ENCODE results near the gene DECR2. TPM values are rescaled to one million over a fixed set of nuclear protein-coding genes. Genes with fewer than 3 reads are reported as not detected.
"Not testable (repeated sequence)": the region's sequence is repeated elsewhere in the genome, so short reads cannot be mapped to it uniquely, and the experiment has no call there.

DECR2 gene
- total and polyA plus RNA-seq, 5 donors, result 8.6 to 14.6 (median 14.3) TPM

GRCh38 chr16:405548-406506 lies 4.1 kb downstream of the DECR2 start:
- no peak overlapping the region for H3K4me3 ChIP-seq (ENCODE audit: low read length)
- WGBS, result 90% methylated on average over 27 of the region's 27 CpGs

GRCh38 chr16:407253-407652 lies 5.6 kb downstream of the DECR2 start:
- 88% methylated on average over 16 of the region's 16 CpGs for WGBS
- Histone ChIP-seq H3K9me3 (ENCODE audit: control insufficient read depth, low read length) (no peaks in the 10 kb centered on the region), H3K4me1 (ENCODE audit: control insufficient read depth, insufficient read depth, low read length) (no peaks in the 10 kb centered on the region), H3K4me3 (ENCODE audit: low read length) (no peak overlapping the region), H3K27me3 (ENCODE audit: control insufficient read depth, insufficient read depth) (no peaks in the 10 kb centered on the region), H3K27ac (ENCODE audit: low read length) (no peak overlapping the region)
- intact Hi-C loops (cut with DNase I), result no loop called here
- ATAC-seq (no peak), DNase-seq (no peak)

More at GRCh38 chr16:405548-406506, 4.1 kb downstream of the DECR2 start:
- Histone ChIP-seq H3K4me1 (ENCODE audit: control insufficient read depth, insufficient read depth, low read length) (no peaks in the 10 kb centered on the region), H3K9me3 (ENCODE audit: control insufficient read depth, low read length) (no peaks in the 10 kb centered on the region), H3K27ac (ENCODE audit: low read length) (no peak overlapping the region), H3K27me3 (ENCODE audit: control insufficient read depth, insufficient read depth) (no peaks in the 10 kb centered on the region)
- no peak for ATAC-seq
- intact Hi-C loops (cut with DNase I), result no loop called here
- DNase-seq, result peak in 1 of 3 donors; percentile 57

DNA sequence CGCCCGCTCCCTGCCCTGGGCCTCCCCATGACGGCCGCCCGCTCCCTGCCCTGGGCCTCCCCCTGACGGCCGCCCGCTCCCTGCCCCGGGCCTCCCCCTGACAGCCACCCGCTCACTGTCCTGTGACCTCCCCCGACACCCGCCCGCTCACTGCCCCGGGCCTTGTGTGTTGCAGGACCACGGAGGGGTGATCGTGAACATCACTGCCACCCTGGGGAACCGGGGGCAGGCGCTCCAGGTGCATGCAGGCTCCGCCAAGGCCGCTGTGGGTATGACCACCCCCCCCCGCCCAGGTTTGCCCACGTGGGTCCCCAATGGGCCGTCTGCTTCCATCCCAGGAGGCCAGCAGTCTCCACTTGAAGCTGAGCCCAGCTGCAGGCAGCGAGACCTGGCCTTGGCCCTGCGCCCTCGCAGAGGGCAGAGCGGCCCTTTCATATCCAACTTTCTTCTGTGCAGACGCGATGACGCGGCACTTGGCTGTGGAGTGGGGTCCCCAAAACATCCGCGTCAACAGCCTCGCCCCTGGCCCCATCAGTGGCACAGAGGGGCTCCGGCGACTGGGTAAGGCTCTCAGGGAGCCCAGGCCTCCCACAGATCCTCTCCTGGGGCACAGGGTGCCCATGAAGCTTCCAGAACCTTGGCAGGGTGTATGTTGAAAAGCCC lies 9.0 kb downstream of the DECR2 start:
- Histone ChIP-seq H3K4me3 (ENCODE audit: low read length) (no peak overlapping the region), H3K27ac (ENCODE audit: low read length) (no peak overlapping the region), H3K4me1 (ENCODE audit: control insufficient read depth, insufficient read depth, low read length) (no peaks in the 10 kb centered on the region), H3K27me3 (ENCODE audit: control insufficient read depth, insufficient read depth) (no peaks in the 10 kb centered on the region), H3K9me3 (ENCODE audit: control insufficient read depth, low read length) (no peaks in the 10 kb centered on the region)
- intact Hi-C loops (cut with DNase I), result no loop called here
- DNase-seq, result no peak
- WGBS, result 93% methylated on average over 36 of the region's 36 CpGs
- no peak for ATAC-seq

- no peaks in the 10 kb centered on the region for H3K27me3 ChIP-seq (ENCODE audit: control insufficient read depth, insufficient read depth)
- DNase-seq (no peak), ATAC-seq (peak in 1 of 2 donors; percentile 23)
- no peak overlapping the region for H3K4me3 ChIP-seq (ENCODE audit: low read length)
- WGBS, result 94% methylated on average over 26 of the region's 26 CpGs
- H3K4me1 ChIP-seq (ENCODE audit: control insufficient read depth, insufficient read depth, low read length), result no peaks in the 10 kb centered on the region
- intact Hi-C loops (cut with DNase I), result no loop called here
- no peak overlapping the region for H3K27ac ChIP-seq (ENCODE audit: low read length)
- H3K9me3 ChIP-seq (ENCODE audit: control insufficient read depth, low read length), result no peaks in the 10 kb centered on the region
Observed at GRCh38 chr16:411576-412265, 10.0 kb downstream of the DECR2 start.

DNA sequence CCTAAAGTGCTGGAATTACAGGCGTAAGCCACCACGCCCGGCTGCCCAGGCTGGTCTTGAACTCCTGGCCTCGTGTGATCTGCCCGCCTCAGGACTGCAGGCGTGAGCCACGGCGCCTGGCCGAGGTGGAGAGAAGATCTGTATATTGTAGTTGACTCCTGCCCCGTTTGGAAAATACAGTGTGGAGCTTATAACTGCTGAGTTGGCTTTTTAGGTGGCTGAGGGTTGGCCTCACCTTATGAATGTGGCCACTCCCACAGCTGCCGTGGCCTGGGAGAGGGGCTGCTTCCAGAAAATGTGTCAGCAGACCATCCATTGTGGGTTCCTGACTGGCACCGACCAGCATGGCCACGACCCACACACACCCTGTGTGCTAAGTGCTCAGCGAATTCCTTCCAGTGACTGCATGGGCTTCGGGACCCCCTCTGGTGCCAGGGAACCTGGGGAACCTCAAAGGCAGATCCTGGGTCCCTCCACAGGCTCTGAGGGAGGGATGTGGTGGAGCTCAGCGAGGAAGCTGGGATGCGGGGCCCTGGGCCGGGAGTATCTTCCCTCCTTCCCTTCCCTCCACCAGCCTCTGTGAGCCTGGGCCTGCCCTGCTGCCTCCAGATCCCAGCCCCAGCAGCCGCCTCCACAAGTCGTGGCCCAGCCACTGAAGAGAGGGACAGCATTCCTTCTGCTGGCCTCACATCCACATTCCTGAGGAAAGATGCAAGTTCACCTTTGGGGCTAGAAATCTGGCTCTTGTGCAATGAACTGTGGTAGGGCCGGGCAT lies 12.9 kb downstream of the DECR2 start:
- Histone ChIP-seq H3K27ac (ENCODE audit: low read length) (no peak overlapping the region), H3K4me3 (ENCODE audit: low read length) (no peak overlapping the region), H3K4me1 (ENCODE audit: control insufficient read depth, insufficient read depth, low read length) (no peaks in the 10 kb centered on the region), H3K27me3 (ENCODE audit: control insufficient read depth, insufficient read depth) (no peaks in the 10 kb centered on the region), H3K9me3 (ENCODE audit: control insufficient read depth, low read length) (no peaks in the 10 kb centered on the region)
- ATAC-seq (no peak), DNase-seq (peak in 1 of 3 donors; percentile 35)
- intact Hi-C loops (cut with DNase I), result no loop called here
- 87% methylated on average over 21 of the region's 21 CpGs for WGBS

- peak in 1 of 3 donors; percentile 1 for DNase-seq
- 97% methylated on average over 3 of the region's 3 CpGs for WGBS
- intact Hi-C loops (cut with DNase I); ATAC-seq; H3K27ac ChIP-seq (ENCODE audit: low read length); H3K9me3 ChIP-seq (ENCODE audit: control insufficient read depth, low read length); H3K4me3 ChIP-seq (ENCODE audit: low read length); H3K4me1 ChIP-seq (ENCODE audit: control insufficient read depth, insufficient read depth, low read length); H3K27me3 ChIP-seq (ENCODE audit: control insufficient read depth, insufficient read depth): not testable (repeated sequence)
Observed at GRCh38 chr16:415170-415498, 13.4 kb downstream of the DECR2 start.

- ATAC-seq; DNase-seq; intact Hi-C loops (cut with DNase I); H3K4me3 ChIP-seq (ENCODE audit: low read length); H3K27me3 ChIP-seq (ENCODE audit: control insufficient read depth, insufficient read depth); H3K4me1 ChIP-seq (ENCODE audit: control insufficient read depth, insufficient read depth, low read length); H3K27ac ChIP-seq (ENCODE audit: low read length); H3K9me3 ChIP-seq (ENCODE audit: control insufficient read depth, low read length): not testable (repeated sequence)
- 94% methylated on average over 13 of the region's 13 CpGs for WGBS
Observed at GRCh38 chr16:422179-422578, 20.5 kb downstream of the DECR2 start.

DNA sequence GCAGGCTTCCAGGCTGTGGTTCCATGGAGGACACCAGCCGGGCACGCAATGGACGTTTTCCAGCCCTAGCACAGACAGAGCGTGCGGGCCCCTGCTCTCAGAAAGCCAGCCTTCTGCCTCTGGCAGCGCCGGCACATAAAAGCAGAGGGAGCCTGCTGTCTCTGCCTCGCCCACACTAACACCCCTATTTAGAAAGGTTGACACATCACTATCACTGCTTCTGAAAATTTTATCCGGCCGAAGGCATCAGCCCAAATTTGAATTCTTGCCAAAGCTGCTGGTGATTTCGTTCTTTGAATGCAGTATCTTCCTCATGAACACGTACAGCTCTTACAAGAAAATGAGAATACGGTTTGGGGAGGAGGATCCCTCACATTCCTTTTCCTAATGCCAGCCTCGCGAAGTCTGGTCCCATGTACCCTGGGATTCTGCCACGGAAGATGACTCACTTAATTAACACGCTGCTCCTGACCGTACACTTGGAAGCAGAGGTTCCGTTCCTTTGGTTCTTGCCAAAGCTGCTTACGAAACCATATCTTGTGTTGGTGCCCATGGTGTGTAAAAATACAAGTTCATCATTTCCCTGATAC lies 22.4 kb downstream of the DECR2 start:
- DNase-seq (peak; percentile 69 to 80 (median 79)), ATAC-seq (peak; percentile 80 to 85)
- no peaks in the 10 kb centered on the region for H3K27me3 ChIP-seq (ENCODE audit: control insufficient read depth, insufficient read depth)
- intact Hi-C loops (cut with DNase I), result no loop called here
- no peaks in the 10 kb centered on the region for H3K9me3 ChIP-seq (ENCODE audit: control insufficient read depth, low read length)
- H3K27ac ChIP-seq (ENCODE audit: low read length), result peak overlapping the region; percentile 91
- 14% methylated on average over 20 of the region's 20 CpGs for WGBS
- peak overlapping the region; percentile 21 for H3K4me3 ChIP-seq (ENCODE audit: low read length)
- H3K4me1 ChIP-seq (ENCODE audit: control insufficient read depth, insufficient read depth, low read length), result peaks cover 6% of the 10 kb centered on the region

DNA sequence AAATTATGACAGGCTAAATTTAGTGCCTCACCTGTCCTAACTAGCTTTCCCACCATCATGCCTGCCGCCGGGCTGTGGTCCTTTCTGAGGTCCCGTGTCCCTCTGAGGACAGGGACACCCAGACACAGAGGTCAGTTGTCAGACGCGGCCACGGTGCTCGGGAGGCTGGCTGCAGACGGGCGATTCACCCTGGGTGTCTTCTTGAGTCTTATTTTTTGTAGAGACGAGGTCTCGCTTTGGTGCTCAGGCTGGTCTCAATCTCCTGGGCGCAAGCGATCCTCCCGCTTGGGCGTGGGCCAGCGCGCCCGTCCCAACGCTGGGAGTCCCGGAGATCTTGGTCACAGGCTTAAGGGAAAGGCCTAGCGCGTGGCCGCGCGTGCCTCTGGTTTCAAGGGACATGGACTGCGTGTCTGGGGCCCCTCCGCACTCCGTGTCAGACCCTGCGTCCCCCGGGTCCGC lies 23.0 kb downstream of the DECR2 start:
- H3K27me3 ChIP-seq (ENCODE audit: control insufficient read depth, insufficient read depth), result no peaks in the 10 kb centered on the region
- intact Hi-C loops (cut with DNase I), result no loop called here
- WGBS, result 4% methylated on average over 31 of the region's 31 CpGs
- peaks cover 6% of the 10 kb centered on the region for H3K4me1 ChIP-seq (ENCODE audit: control insufficient read depth, insufficient read depth, low read length)
- H3K9me3 ChIP-seq (ENCODE audit: control insufficient read depth, low read length), result no peaks in the 10 kb centered on the region
- ATAC-seq, result peak; percentile 36 to 66
- DNase-seq, result peak; percentile 57 to 88 (median 82)
- H3K4me3 ChIP-seq (ENCODE audit: low read length), result peak overlapping the region; percentile 97
- peak overlapping the region; percentile 91 for H3K27ac ChIP-seq (ENCODE audit: low read length)

DNA sequence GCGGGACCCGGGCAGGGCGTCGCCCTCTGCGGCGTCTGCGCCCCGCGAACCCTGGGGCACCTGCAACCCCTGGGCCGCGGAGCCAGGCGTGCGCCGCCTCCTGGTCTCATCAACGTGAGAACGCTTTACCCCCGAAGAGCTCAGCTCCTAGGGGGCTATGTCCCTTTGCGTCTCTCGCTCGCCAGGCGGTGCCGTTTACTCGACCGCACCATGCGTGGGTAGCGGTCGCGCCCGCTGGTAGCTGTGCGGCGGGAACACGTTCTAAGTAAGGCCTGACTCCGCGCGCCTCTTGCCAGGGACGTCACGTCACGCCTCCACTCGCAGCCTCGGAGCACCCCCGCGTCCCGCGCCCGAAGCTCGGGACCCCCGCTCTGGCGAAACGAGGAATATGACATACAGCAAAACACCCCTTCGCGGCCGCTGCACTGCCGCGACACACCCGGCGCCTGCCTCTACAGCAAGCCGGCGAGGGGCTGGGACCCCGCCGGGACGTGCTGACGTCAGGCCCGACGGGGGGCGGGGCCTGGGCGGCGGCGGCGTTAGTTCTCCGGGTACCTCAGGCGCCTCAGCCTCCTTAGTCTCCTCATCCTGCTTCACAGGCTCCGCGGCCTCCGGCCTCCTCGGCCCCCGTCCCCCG lies 23.5 kb downstream of the DECR2 start, which contains the start of gene RAB11FIP3:
TSS of gene RAB11FIP3 (plus strand) at position 568 of the 637 bp plus-strand sequence. CDS start 358 bp downstream, outside the sequence.
- peak; percentile 86 to 95 (median 93) for DNase-seq
- Histone ChIP-seq H3K4me3 (ENCODE audit: low read length) (peak within 1 kb of the TSS; percentile 97), H3K27me3 (ENCODE audit: control insufficient read depth, insufficient read depth) (no peaks in the 10 kb centered on the region), H3K27ac (ENCODE audit: low read length) (peak within 1 kb of the TSS; percentile 91), H3K9me3 (ENCODE audit: control insufficient read depth, low read length) (no peaks in the 10 kb centered on the region), H3K4me1 (ENCODE audit: control insufficient read depth, insufficient read depth, low read length) (peaks cover 6% of the 10 kb centered on the region)
- under 1% methylated on average over 77 of the region's 77 CpGs for WGBS
- intact Hi-C loops (cut with DNase I), result no loop called here
- peak; percentile 93 to 94 for ATAC-seq
